SK-N-SH (cell line): Measurements from ENCODE around the gene PPP1R13L. TPM values are rescaled to one million over a fixed set of nuclear protein-coding genes. Genes with fewer than 3 reads are reported as not detected.

Experiments used
- CTCF ChIA-PET: fragments of 300-600, 350-600 bp; formaldehyde crosslinking; extraction: SDS; loops from one replicate; lab custom pipeline; 2021; lab: Yijun Ruan, JAX
- POLR2A ChIA-PET: fragments of 350-600 bp; sonication (Branson Sonifier 250); formaldehyde crosslinking; extraction: SDS; loops from one replicate; lab custom pipeline; 2020; ENCODE audit warnings: antibody characterized with exemption, inconsistent platforms; lab: Yijun Ruan, JAX
- DNase-seq: peaks from one replicate; pipeline ENCODE4 v3.0.0; 2012
- H2AFZ ChIP-seq: fragments of 200-600 bp; sonication (generic); 2 replicates; pipeline ENCODE4 v1.8.1; 2016; ENCODE audit warnings: antibody characterized with exemption, mild to moderate bottlenecking, low read depth
- H3F3A ChIP-seq: fragments of 200-600 bp; sonication (generic); replicated peaks from 2 replicates; pipeline ENCODE3; 2016; ENCODE audit warnings: antibody characterized with exemption, mild to moderate bottlenecking; ENCODE audit not compliant: insufficient read depth
- H3K27ac ChIP-seq, 2 experiments: fragments of 200-500 bp in 1 of 2; fragments of 200-600 bp in 1 of 2; sonication (Bioruptor generic) in 1 of 2; sonication (generic), shearing (Covaris generic) in 1 of 2; 2 replicates each; pipeline versions ENCODE4 v1.5.1 to v1.6.1; 2014 to 2016; ENCODE audit warnings: low read depth in 2 of 2, inconsistent platforms in 1 of 2, low read length in 1 of 2, mild to moderate bottlenecking in 1 of 2, mixed read lengths in 1 of 2
- H3K27me3 ChIP-seq: fragments of 200-600 bp; sonication (generic), shearing (Covaris generic); 2 replicates; pipeline ENCODE4 v1.6.1; 2016; ENCODE audit warnings: mixed run types; ENCODE audit not compliant: insufficient read depth
- H3K36me3 ChIP-seq, 2 experiments: fragments of 200-500 bp in 1 of 2; fragments of 200-600 bp in 1 of 2; sonication (Bioruptor generic) in 1 of 2; sonication (generic) in 1 of 2; replicated peaks in 1 of 2; 2 replicates each; pipeline versions ENCODE3 to v1.5.1; 2014 to 2016; ENCODE audit warnings: low read length in 1 of 2, mild to moderate bottlenecking in 1 of 2; ENCODE audit not compliant: insufficient read depth in 2 of 2, control insufficient read depth in 1 of 2
- H3K4me1 ChIP-seq, 2 experiments: fragments of 200-500 bp in 1 of 2; fragments of 200-600 bp in 1 of 2; sonication (Bioruptor generic) in 1 of 2; sonication (generic), shearing (Covaris generic) in 1 of 2; 2 replicates each; pipeline versions ENCODE4 v1.5.1 to v1.6.1; 2014 to 2016; ENCODE audit warnings: low read depth in 1 of 2, low read length in 1 of 2, mixed run types in 1 of 2; ENCODE audit not compliant: insufficient read depth in 2 of 2, control insufficient read depth in 1 of 2
- H3K4me2 ChIP-seq: fragments of 200-600 bp; sonication (generic), shearing (Covaris generic); 2 replicates; pipeline ENCODE4 v1.6.1; 2017; ENCODE audit warnings: mixed run types
- H3K4me3 ChIP-seq, 2 experiments: fragments of 200-500 bp in 1 of 2; fragments of 200-600 bp in 1 of 2; sonication (Bioruptor generic) in 1 of 2; sonication (generic), shearing (Covaris generic) in 1 of 2; 2 replicates each; pipeline versions ENCODE4 v1.5.1 to v1.8.1; 2014 to 2016; ENCODE audit warnings: low read depth in 2 of 2, inconsistent platforms in 1 of 2, low read length in 1 of 2, mild to moderate bottlenecking in 1 of 2, mixed read lengths in 1 of 2, moderate library complexity in 1 of 2
- H3K79me2 ChIP-seq: fragments of 200-600 bp; sonication (generic); 2 replicates; pipeline ENCODE4 v1.8.1; 2017; ENCODE audit warnings: mild to moderate bottlenecking; ENCODE audit not compliant: insufficient read depth
- H3K9ac ChIP-seq: fragments of 200-600 bp; sonication (generic); 2 replicates; pipeline ENCODE4 v1.6.1; 2017; ENCODE audit warnings: mixed run types
- H3K9me2 ChIP-seq: fragments of 200-600 bp; sonication (generic); 2 replicates; pipeline ENCODE4 v1.6.1; 2017; ENCODE audit warnings: mixed run types
- H3K9me3 ChIP-seq: fragments of 200-600 bp; sonication (generic); 2 replicates; pipeline ENCODE4 v1.6.1; 2017; ENCODE audit warnings: mixed run types, mild to moderate bottlenecking, moderate library complexity
- H4K20me1 ChIP-seq: fragments of 200-600 bp; sonication (generic); 2 replicates; pipeline ENCODE4 v1.6.1; 2017; ENCODE audit warnings: mild to moderate bottlenecking, mixed run types; ENCODE audit not compliant: insufficient read depth
- EP300 ChIP-seq, 2 experiments: IDR thresholded peaks; 2 replicates each; pipeline versions ENCODE4 v1.4.0 to v1.6.1; 2012; ENCODE audit warnings: borderline replicate concordance in 1 of 2, low read depth in 1 of 2, low read length in 1 of 2
- FOXJ3 ChIP-seq: sonication (generic); formaldehyde crosslinking; IDR thresholded peaks from 2 replicates; pipeline ENCODE4 v1.5.1; 2020; ENCODE audit warnings: mild to moderate bottlenecking, missing genetic modification reagents
- GABPA ChIP-seq: IDR thresholded peaks from 2 replicates; pipeline ENCODE4 v1.4.0; 2012; ENCODE audit warnings: low read depth, mild to moderate bottlenecking
- GATA2 ChIP-seq: sonication (generic); formaldehyde crosslinking; IDR thresholded peaks from 2 replicates; pipeline ENCODE4 v1.5.0; 2020; ENCODE audit warnings: mild to moderate bottlenecking, missing genetic modification reagents
- MAX ChIP-seq: IDR thresholded peaks from 2 replicates; pipeline ENCODE4 v1.4.0; 2012; ENCODE audit warnings: low read depth
- MEF2A ChIP-seq: IDR thresholded peaks from 2 replicates; pipeline ENCODE4 v1.4.0; 2012; ENCODE audit warnings: low read depth, borderline replicate concordance
- MXI1 ChIP-seq: IDR thresholded peaks from 2 replicates; pipeline ENCODE4 v1.6.1; 2012; ENCODE audit warnings: mild to moderate bottlenecking, low read depth, low read length, improper control_type of control experiment
- NFIC ChIP-seq: IDR thresholded peaks from 2 replicates; pipeline ENCODE4 v1.4.0; 2012; ENCODE audit warnings: borderline replicate concordance
- POLR2AphosphoS5 ChIP-seq: IDR thresholded peaks from 2 replicates; pipeline ENCODE4 v1.6.1; 2012; ENCODE audit warnings: low read depth, low read length
- RAD21 ChIP-seq: IDR thresholded peaks from 2 replicates; pipeline ENCODE4 v1.6.1; 2012; ENCODE audit warnings: mild to moderate bottlenecking, low read length
- REST ChIP-seq: IDR thresholded peaks from 2 replicates; pipeline ENCODE4 v1.6.1; 2012; ENCODE audit warnings: mild to moderate bottlenecking, low read depth, low read length, moderate library complexity
- RXRA ChIP-seq: IDR thresholded peaks from 2 replicates; pipeline ENCODE4 v1.4.0; 2012; ENCODE audit warnings: low read depth, mild to moderate bottlenecking, borderline replicate concordance
- TAF1 ChIP-seq: IDR thresholded peaks from 2 replicates; pipeline ENCODE4 v1.6.1; 2012; ENCODE audit warnings: low read depth, mild to moderate bottlenecking, low read length, moderate library complexity, borderline replicate concordance
- TEAD4 ChIP-seq: IDR thresholded peaks from 2 replicates; pipeline ENCODE4 v1.4.0; 2012; ENCODE audit warnings: mild to moderate bottlenecking, borderline replicate concordance; ENCODE audit not compliant: insufficient read depth
- YY1 ChIP-seq: IDR thresholded peaks from 2 replicates; pipeline ENCODE4 v1.4.0; 2012; ENCODE audit warnings: low read depth, mild to moderate bottlenecking
- WGBS: methylation state at CpG from one replicate; pipeline ENCODE4 v1.1.6; 2017; ENCODE audit warnings: low lambda C conversion rate; 5-methylcytosine and 5-hydroxymethylcytosine counted together
- polyA plus RNA-seq, 3 experiments: library from polyadenylated mRNA; depleted of rRNA; stranded (reverse); fragments of >200 nt; gene quantifications; 2 replicates each; pipeline ENCODE4 v1.2.3, GENCODE V29; 2012

PPP1R13L gene
- polyA plus RNA-seq, 1 of the 3 experiments (the other 2 are of a cell fraction): 18.0 TPM

GRCh38 chr19:45345506-45345860, 59.4 kb downstream of the PPP1R13L start (continued):
- TF ChIP-seq TEAD4 (no peak), FOXJ3 (no peak), MAX (no peak), EP300 (IDR thresholded peaks at IDR 0.05; ENCODE audit: borderline replicate concordance in 1 of 2, low read depth in 1 of 2, low read length in 1 of 2) (no peak), YY1 (no peak), GABPA (no peak)

- TF ChIP-seq GATA2 (CRISPR knock-in tag): no peak
- TF ChIP-seq FOXJ3: no peak
- TF ChIP-seq, all 33 proteins: peak for 0
- CTCF ChIA-PET: interaction anchor here (0.7 to 1.4 kb wide), 2 partner anchors 53 to 285 kb away, joined by 3 to 5 read pairs; no protein-coding TSS in a partner anchor
- peaks cover 10% of the 10 kb centered on the region for H3F3A ChIP-seq
- DNase-seq: no peak
- H3K79me2 ChIP-seq: no peaks in the 10 kb centered on the region
- H3K9me3 ChIP-seq: no peaks in the 10 kb centered on the region
- no peaks in the 10 kb centered on the region for H4K20me1 ChIP-seq
- no peaks in the 10 kb centered on the region for H3K9me2 ChIP-seq
- H2AFZ ChIP-seq: no peak overlapping the region
- H3K4me1 ChIP-seq: peaks cover 0 to 2% of the 10 kb centered on the region in 2 experiments; a peak in 1 of 4 replicates
- POLR2A ChIA-PET: no interaction called here
- no peaks in the 10 kb centered on the region for H3K36me3 ChIP-seq
- WGBS: 69% methylated on average over 7 of the region's 15 CpGs
- no peaks in the 10 kb centered on the region; the same call in 1 of the 2 replicates for H3K27me3 ChIP-seq
- H3K4me2 ChIP-seq: no peak overlapping the region
- no peak overlapping the region for H3K4me3 ChIP-seq
- H3K27ac ChIP-seq: no peak overlapping the region
- no peak overlapping the region for H3K9ac ChIP-seq
Observed at GRCh38 chr19:45344621-45345505, 60.0 kb downstream of the PPP1R13L start.

GRCh38 chr19:45342911-45343310, 62.0 kb downstream of the PPP1R13L start:
- no peaks in the 10 kb centered on the region for H4K20me1 ChIP-seq
- H3K27ac ChIP-seq: no peak overlapping the region
- peaks cover 0 to 2% of the 10 kb centered on the region in 2 experiments; a peak in 1 of 4 replicates for H3K4me1 ChIP-seq
- H3K9ac ChIP-seq: no peak overlapping the region
- H3K4me3 ChIP-seq: no peak overlapping the region
- no peaks in the 10 kb centered on the region for H3K9me3 ChIP-seq
- H3K36me3 ChIP-seq: no peaks in the 10 kb centered on the region
- peaks cover 16% of the 10 kb centered on the region for H3F3A ChIP-seq
- no peak overlapping the region for H2AFZ ChIP-seq
- H3K79me2 ChIP-seq: no peaks in the 10 kb centered on the region
- POLR2A ChIA-PET: no interaction called here
- no peaks in the 10 kb centered on the region for H3K9me2 ChIP-seq
- no peak overlapping the region for H3K4me2 ChIP-seq
- DNase-seq: no peak
- WGBS: 73% methylated on average over 13 of the region's 13 CpGs
- TF ChIP-seq RAD21 (no peak), MXI1 (no peak), MEF2A (no peak), POLR2AphosphoS5 (no peak), NFIC (no peak), REST (no peak), RXRA (no peak), TAF1 (no peak), TEAD4 (no peak)
- CTCF ChIA-PET: interaction anchor here (1.0 kb wide), 1 partner anchor 152 kb away, joined by 3 read pairs; no protein-coding TSS in a partner anchor
- no peaks in the 10 kb centered on the region; the same call in 1 of the 2 replicates for H3K27me3 ChIP-seq
